GM19025 (cell line): ENCODE measurements around the gene NOCT.
A peak's percentile ranks its signal among the peaks of the same experiment; 100 is the strongest.
"Not testable (repeated sequence)": the region's sequence is repeated elsewhere in the genome, so short reads cannot be mapped to it uniquely, and the experiment has no call there.

Experiments used
- ATAC-seq: cut with Tn5 transposase; IDR thresholded peaks from one replicate; pipeline ENCODE4 v1.9.1; 2021; ENCODE audit warnings: mild to moderate bottlenecking, low read depth, moderate library complexity; ENCODE audit not compliant: unreplicated experiment

NOCT gene, protein sequence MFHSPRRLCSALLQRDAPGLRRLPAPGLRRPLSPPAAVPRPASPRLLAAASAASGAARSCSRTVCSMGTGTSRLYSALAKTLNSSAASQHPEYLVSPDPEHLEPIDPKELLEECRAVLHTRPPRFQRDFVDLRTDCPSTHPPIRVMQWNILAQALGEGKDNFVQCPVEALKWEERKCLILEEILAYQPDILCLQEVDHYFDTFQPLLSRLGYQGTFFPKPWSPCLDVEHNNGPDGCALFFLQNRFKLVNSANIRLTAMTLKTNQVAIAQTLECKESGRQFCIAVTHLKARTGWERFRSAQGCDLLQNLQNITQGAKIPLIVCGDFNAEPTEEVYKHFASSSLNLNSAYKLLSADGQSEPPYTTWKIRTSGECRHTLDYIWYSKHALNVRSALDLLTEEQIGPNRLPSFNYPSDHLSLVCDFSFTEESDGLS

DNA sequence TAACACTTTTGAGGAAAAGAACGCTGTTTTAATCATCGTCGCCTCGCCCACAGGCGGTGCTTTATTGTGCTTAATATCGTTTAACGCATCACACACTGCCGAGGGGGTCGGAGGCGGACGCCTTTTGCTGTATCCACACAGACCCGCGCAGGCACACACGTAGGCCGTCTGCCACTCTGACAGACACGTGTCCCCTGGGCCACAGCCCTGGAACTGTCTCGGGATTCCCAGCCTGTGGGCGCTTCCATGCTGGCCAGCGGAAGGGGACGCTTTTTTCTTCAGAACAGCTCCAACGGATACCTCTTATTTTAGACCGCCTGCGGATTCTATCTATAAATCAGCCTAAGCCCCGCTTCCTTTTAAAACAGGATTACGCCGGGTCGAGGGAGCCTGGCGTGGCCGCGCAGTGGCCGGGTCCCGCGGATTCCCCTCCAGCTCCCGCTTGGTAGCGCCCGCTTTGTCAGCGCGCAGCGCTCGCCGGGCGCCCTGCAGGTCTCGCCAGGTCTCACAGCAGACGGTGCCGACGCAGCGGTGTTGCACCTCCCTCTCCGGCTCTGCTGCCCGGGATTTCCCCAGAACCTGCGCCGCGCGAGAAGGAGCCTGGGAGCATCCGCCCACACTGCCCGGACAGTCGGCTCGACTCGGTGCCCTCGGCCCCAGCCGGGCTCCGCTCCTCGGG, at the start of gene NOCT:
Gene NOCT, plus strand, starts transcription at position 513 of the 679 bp plus-strand sequence. CDS start 201 bp downstream, outside the sequence.
- peak; percentile 92 for ATAC-seq

DNA sequence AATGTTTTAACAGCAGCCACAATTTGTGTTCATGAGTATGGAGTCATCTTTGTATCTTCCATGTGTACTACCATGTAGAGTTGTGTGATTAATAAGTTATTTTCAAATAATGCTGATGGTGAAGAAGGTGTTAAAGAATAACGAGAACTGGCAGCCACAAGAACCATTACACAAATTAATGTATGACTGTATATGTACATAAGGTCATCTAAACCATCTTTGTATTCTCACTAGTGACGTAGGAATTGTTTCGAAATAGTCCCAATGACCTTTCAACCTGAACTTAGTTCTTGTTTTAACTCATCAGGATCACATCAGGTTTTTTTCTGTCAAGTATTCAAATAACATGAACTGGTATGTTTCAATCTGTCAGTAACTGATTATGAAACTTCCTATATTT, 48.3 kb upstream of the NOCT start:
- ATAC-seq, result peak; percentile 98

DNA sequence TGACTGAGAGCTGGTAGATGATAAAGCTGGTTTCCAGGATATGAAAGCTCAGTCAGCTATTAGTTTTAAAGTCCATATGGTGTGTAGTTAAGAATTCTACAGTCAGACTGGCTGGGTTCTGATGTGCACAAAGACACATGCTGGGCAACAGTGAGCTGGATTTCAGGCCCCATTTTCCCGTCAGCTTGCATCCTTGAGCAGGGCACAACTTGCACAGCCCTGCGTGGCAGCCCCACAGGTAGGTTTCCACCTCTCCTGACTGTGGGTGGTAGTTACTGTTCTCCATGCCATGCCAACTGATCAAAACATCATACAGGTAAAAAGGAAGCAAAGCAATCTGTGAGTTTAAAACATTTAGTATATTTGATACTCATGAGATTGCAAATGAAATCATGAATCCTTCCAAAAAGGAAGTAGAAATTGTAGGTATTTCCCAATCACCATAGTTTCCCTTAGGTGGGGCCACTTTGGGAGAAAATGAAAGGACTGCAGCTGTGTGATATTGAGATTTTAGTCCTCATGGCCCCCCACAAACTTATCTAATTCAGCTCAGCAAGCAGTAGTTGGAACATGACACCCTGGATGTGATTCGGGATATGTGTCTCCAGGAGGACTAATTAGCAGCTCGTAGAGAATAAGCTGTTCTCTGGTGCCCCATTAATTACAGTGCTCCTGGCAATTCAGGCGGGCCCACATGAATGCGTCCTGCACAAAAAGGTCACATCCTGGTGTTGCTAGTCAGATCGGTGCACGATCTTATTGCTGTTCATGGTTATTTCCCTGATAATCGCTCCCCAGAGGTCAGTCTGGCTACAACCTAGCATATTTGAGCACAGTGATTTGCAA, 42.4 kb upstream of the NOCT start:
- no peak for ATAC-seq

DNA sequence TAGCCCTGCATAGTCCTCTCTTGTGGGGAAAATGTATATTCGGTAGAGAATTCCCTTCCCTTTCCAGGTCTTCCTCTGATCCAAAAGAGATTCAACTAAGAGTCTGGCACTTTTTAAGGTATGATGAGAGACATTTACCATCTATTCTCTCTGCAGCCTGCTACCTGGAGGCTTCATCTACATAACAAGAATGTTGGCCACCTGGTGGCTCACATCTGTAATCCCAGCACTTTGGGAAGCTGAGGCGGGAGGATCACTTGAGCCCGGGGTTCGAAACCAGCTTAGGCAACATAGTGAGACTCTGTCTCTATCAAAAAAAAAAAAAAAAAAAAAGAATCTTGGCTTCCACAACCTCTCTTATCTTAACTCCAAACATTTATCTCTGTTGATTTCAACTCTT, 40.4 kb upstream of the NOCT start:
- ATAC-seq, result no peak

DNA sequence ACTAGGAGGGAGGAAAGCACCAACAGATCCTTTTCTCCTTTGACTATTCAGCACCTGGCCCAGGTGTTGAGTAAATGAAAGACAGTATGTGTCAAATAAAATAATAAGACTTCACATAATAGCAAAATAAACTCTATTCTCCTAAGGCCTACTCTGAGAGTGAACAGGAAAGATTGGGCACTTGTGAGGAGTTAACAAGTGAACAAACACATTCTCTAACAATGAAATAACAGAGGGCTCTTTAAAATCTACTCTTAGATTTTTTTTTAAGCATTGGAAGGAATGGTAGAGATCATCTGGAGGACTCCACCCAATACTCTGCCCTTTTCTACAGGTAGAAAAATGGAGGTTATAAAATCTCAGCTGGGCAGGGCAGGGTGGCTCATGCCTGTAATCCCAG, 39.1 kb upstream of the NOCT start:
- no peak for ATAC-seq

DNA sequence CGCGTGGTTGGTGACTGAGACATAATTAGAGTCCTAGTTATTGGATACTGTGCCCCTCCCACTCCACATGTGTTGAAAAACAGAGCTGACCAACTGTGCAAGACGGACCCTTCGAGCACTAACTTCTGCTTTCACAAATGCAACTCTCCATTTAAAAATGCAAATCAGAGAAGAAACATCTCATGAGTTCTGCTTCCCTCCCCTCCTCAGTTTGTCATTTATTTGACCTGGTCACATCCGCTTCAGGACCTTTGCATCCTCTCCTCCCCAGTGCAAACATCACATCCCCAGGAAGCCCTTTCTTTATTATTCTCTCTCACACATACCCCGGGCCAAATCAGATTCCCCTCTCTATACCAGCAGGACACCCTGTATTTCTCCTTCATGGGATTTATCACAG, 38.1 kb upstream of the NOCT start:
- peak; percentile 90 for ATAC-seq

DNA sequence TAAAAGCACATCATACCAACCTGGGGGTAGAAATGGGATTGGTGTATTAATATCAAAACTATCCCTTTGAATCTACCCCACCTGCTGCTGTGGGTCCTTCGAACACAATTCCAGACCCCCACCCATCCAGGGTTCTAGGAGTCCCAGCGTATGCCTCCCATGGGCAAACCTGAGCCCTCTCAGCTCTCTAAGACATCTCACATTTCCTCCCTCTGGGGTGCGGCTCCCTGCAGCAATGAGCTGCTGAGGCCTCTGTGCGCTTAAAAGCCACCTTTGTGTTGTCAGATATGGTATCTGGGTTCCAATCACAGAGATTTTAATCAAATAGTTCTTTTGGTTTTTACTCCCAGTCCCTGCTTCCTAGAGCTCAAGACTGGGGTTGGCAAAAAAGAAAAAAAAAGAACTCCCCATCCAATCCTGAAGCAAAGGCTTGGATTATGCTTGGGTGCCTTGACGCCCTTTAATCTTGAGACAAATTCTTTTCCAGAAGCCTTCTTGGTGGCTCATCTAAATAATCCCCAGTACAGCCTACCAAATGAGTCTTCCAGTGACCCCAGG, 37.5 kb upstream of the NOCT start:
- ATAC-seq, result no peak

DNA sequence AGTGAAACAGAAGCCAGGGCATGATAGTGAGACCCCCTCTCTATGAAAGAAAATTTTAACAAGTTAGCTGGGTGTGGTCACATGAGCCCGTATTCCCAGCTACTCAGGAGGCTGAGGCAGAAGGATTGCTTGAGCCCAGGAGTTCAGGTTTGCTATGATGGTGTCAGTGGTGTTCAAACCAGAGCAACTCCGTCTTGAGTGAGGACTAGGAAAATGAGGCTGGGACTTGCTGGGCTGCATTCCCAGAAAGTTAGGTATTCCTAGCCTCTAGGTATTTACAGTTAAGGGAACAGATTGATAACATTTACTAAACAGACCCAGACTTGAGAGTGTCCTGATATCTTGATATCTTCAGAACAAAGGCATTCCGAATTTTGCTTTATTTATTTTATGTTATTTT, 37.0 kb upstream of the NOCT start:
- no peak for ATAC-seq

DNA sequence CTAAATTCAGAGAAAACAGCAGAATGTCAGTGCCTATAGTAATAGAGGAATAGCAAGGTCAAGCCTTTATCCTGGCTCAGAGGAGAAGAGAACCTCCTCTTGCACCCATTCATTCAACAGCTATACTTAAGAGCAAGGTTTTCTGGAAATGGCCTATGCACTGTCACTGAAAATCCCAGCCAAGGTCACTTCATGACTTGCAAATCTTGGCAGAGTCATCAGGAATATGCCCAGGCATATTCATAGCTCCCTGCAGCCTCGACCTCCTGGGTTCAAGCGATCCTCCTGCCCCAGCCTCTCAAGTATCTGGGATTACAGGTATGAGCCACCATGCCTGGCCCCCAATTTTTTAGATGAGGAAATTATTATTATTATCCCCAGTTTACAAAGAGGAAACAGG, 35.8 kb upstream of the NOCT start:
- ATAC-seq, result no peak

DNA sequence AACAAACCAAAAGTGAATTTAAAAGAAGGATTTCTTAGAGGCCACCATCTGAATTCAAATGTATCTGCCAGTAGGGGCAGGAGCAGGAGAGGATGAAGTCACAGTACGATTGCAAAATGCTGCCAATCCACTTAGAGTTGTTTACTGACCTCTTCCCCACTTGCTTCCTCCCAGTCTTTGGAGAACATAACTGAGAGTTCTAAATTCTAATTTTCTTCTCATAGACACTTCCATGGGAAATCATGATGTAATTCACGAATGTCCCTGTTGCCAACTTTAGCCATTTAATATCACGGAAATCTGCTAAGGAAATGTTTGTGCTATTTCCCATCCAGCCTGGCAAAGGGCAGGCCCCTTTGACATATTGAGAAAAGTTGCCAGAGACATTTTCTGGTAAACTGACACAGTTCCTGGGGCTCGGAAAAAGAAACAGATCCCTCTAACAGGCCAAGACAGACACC, 33.6 kb upstream of the NOCT start:
- ATAC-seq, result no peak

DNA sequence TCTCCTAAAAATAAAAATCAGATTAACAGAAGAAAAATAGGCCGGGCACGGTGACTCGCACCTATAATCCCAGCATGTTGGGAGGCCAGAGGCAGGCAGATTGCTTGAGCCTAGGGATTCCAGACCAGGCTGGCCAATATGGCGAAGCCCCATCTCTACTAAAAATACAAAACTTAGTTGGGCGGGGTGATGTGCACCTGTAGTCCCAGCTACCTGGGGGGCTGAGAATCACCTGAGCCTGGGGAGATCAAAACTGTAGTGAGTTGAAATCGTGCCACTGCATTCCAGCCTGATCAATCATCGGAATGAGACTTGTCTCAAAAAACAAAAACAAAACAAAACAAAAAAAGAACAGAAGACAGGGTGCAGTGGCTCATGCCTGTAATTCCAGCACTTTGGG, 32.8 kb upstream of the NOCT start:
- ATAC-seq, result no peak

DNA sequence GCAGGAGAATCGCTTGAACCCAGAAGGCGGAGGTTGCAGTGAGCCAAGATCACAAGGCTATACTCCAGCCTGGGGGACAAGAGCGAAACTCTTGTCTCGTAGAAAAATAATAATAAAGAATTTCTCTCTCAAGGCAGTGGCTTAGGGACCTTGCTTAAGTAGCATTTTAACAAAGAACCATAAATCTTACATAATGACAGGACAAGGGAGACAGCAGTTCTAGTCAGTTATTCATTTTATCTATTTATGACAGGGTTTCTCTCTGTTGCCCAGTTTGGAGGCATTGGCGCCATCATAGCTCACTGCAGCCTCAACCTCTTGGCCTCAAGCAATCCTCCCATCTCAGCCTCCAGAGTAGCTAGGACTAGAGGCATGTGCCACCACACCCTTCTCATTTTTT, 31.9 kb upstream of the NOCT start:
- ATAC-seq, result no peak

DNA sequence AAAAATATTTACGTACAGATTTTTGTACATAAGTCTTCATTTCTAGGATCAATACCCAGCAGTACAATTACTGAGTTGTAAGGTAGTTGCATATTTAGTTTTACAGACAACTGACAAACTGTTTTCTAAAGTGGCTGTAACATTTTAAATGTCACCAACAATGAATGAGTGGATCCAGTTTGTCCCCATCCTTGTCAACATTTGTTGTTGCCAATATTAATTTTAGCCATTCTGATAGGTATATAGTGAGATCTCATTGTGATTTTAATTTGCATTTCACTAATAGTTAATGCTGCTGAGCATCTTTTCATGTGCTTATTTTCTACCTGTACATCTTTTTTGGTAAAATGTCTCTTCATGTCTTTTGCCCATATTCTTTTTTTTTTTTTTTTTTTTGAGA, 30.9 kb upstream of the NOCT start:
- ATAC-seq, result no peak

DNA sequence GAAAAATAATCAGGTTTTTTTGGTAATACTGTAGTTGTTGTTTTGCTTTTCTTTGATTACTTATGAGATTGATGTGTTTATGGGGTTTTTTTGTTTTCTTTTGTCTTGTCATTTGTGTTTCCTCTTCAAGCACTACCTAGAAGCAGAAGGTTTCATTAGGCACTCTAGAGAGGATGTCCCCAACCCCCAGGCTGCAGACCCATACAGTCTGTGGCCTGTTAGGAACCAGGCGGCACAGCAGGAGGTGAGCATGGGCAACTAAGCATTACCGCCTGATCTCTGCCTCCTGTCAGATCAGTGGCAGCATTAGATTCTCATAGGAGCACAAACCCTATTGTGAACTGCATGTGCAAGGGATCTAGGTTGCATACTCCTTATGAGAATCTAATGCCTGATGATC, 22.9 kb upstream of the NOCT start:
- no peak for ATAC-seq

DNA sequence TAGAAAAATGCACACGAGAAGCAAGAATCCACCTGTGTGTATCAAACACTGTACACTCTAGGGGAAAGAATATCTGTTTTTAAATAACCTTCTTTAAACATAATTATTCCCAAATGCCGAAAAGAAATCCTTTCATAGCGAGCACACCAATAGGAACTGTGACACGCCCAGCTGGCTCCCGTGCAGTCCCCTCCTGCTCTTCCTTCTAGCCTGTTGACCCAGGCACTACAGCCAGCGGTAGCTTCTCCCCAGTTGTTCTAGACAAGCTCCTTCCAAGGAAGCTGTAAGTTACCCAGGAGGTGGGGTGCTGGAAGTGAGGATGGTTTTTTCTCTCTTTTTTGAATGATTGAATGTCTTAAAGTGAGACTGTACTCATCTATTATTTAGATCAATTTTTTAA, 19.5 kb upstream of the NOCT start:
- no peak for ATAC-seq

DNA sequence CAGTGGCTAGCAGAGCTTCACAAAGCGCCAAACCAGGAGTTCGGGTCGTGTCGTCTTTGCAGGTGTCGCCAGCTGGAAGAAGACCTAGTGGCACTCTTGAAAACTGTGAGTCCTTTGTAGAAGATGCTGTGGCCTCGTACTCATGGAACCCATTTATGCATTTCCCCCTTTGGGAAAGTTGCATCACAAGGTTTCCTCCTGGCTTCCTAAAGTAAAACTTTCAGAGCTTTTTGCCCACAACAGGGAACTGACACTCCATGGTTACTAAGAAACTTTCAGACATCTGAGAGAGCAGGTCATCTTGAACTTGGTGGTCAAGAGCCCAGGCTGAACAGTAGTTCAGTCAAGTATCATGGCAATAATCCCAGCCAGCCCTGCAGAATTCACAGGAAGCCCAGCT, 15.9 kb upstream of the NOCT start:
- no peak for ATAC-seq

DNA sequence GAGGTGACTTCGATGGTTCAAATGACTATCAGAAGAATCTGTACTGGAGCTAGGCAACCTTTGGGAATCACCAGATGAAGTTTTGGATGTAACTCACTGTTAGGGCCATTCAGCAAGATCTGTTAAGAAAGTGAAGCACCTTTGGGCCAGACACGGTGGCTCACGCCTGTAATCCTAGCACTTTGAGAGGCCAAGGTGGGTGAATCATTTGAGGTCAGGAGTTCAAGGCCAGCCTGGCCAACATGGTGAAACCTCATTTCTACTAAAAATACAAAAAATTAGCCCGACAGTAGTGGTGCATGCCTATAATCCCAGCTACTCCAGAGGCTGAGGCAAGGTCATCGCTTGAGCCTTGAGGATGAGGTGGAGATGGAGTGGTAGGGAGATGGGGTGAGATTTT, 15.4 kb upstream of the NOCT start:
- ATAC-seq, result not testable (repeated sequence)

DNA sequence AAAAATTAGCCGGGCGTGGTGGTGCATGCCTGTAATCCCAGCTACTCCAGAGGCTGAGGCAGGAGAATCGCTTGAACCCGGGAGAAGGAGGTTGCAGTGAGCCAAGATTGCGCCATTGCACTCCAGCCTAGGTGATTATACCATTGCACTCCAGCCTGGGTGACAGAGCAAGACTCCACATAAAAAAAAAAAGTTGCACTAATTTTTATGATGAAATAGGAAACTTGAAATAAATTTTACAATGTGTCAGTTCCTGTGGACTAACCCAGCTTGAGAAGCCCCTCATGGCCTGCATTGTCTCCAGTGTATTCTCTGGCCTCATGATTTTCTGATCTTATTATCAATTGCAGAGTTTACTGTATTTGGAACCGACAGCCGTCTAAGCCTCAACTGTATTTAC, 14.2 kb upstream of the NOCT start:
- not testable (repeated sequence) for ATAC-seq

DNA sequence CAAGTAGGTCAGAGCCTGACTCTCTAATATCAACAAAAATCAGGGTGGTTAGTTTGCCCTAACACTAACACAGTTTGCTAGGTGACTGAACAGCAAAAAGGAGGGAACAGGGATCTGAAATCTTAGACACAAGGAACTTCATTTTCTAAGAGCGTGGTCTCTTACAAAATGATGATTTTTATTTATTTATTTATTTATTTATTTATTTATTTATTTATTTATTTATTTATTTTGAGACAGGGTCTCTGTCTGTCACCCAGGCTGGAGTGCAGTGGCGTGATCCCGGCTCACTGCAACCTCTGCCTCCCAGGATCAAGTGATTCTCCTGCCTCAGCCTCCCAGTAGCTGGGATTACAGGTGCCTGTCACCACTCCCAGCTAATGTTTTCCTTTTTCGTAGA, 11.9 kb upstream of the NOCT start:
- ATAC-seq, result not testable (repeated sequence)

DNA sequence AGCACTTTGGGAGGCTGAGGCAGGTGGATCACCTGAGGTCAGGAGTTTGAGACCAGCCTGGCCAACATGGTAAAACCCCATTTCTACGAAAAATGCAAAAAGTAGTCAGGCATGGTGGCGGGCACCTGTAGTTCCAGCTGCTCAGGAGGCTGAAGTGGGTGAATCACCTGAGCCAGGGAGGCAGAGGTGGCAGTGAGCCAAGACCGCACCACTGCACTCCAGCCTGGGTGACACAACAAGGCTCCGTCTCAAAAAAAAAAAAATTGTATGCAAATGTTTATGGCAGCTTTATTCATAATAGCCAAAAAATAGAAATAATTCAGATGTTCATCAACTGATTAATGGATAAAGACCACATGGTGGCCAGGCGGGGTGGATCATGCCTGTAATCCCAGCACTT, 9.8 kb upstream of the NOCT start:
- no peak for ATAC-seq

DNA sequence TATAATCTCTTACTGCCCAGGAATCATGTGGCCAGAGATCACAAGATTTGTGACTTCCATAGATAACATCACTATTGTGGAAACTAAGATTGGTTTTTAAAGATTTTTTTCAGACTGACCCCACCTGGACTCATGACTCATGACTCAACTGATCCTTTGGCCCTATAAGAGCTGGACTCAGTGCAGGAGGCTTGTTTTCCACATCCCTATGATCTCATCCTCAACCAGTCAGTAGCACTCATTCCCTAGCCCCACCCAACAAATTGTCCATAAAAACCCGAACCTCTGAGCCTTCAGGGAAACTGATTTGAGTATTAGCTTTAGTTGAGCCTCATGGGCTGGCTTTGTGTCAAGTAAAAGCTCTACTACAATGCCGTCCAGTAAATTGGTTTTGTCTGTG, 7.9 kb upstream of the NOCT start:
- no peak for ATAC-seq
